ENCODE data around the gene SLC66A2.

The SLC66A2 gene

GRCh38 chr18:79917169-79917852 lies 34.1 kb downstream of the SLC66A2 start:
- DNase-seq: no peak

DNA sequence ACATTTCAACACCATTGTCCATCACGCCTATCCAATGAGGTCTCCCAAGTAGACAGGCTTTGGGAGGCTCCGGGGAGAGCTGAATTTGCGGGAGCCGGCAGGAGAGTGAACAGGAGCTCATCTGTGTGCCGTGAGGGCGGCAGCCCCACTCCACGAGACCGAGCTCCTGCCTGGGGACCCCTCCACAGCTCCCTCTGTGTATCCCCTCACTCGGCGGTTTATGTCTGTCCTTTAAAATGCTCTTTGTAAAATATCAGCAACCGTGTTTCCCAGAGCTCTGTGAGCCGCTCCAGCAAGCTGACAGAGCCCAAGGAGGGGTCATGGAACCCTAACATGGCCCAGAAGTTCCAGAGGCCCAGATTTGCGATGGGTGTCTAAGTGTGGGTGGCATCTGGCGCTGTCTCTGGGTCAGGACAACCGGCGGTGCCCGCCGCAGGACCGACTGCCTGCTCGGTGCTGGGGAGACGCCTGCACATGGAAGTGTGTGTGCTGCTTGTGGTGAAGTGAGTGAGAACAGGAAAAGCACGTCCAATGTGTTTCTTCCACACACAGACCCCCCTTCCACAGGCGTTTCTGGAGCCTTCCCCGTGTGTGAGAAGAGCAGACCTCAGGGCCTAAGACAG lies 34.8 kb downstream of the SLC66A2 start:
- DNase-seq: no peak

GRCh38 chr18:79916128-79916494 lies 35.3 kb downstream of the SLC66A2 start:
- DNase-seq: no peak

DNA sequence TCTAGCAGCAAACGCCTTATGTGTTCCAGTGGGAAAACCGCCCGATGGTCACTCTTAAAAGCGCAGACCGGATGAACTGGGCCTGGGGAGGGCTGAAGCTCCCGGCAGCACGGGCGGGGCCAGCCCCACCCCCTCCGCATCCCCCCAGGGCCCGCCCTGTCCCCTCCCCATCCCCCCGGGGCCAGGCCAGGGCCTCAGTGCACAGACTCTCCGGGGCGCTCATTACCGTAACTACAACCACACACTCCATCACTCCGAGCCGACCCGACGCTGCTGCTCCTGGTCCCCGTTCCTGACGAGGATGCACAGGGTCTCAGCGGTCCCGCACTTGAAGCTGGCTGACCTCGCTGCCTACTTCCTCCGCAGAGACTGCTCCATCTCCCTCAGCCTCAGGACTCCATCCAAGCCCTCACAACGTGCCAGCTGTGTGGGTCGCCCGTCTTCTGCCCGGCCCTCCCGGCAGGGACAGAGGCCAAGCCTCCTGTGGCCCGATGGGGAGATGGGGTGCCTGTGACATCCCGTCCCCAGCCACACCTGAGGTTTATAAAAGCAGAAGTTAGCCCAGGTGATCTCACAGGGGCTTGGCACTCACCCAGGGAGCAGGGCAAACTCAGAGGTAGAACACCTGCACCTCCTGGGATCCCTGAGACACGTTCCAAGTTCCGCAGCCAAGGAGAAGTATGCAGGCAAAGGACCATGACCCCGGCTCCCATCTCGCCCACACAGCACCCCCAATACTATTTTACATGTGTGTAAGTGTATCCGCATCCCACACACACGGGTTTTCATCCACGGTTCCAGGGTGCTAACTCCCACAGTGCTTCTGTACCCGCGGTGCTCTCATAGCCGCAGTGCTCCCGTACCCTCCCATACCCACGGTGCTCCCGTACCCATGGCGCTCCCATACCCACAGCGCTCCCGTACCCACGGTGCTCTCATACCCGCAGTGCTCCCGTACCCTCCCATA lies 36.0 kb downstream of the SLC66A2 start:
- no peak for DNase-seq

DNA sequence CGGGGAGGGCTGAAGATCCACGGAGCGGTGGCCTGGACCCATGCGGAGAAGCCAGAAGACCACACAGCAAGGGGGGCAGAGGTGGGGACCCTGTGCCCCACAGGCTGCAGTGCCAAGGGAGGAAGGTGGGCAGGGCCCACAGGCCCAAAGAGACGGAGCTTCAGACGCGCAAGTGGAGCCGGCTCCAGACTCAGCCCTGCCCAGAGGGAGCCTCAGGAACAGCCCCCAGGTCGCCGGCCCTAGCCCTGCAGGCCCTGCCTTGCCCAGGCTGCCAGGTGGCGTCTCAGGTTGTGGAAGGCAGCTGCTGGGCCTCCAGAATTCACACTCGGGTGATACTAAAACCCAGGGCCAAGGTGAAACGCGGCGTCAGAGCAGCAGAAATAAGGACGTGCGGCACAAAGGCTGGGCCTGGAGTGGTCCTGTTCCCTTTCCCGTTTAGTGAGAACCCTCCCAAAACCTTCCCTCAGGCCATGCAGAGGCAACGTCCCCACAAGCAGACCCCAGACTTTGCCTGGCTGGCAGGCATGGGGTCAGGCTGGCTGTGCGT lies 36.8 kb downstream of the SLC66A2 start:
- no peak for DNase-seq

- no peak for DNase-seq
Measured at GRCh38 chr18:79912994-79913831, 38.2 kb downstream of the SLC66A2 start.

- no peak for DNase-seq
Measured at GRCh38 chr18:79912409-79912991, 39.0 kb downstream of the SLC66A2 start.

DNA sequence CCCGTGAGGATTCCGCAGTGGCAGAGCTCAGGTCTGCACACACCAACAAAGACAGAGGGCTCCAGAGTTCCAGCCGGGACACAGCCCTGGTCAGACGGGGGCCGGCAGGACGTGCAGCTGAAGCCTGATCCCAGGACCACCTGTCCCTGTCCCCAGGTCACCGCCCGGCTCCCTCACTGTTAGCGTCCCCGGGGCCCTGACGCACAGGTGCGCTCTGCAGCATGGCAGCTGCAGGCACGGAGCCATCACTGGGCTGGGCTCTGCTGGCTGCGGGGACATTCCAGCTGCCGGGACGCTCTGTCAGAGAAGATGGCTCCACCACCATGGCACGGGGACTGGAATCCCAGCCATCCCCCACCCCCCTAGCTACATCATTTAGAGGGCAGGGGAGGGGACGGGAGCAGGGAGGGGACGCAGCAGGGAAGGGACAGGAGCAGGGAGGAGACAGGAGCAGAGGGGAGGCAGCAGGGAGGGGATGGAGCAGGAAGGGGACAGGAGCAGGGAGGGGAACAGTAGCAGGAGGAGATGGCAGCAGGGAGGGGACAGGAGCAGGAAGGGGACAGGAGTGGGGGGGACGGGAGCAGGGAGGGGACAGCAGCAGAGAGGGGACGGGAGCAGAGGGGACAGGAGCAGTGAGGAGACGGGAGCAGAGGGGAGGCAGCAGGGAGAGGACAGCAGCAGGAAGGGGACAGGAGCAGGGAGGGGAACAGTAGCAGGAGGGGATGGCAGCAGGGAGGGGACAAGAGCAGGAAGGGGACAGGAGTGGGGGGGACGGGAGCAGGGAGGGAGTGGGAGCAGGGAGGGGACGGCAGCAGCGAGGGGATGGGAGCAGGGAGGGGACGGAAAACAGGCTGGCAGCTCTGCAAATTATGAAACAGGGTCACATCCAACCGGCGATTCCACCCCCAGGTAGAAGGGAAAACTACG lies 39.8 kb downstream of the SLC66A2 start:
- DNase-seq: no peak

DNA sequence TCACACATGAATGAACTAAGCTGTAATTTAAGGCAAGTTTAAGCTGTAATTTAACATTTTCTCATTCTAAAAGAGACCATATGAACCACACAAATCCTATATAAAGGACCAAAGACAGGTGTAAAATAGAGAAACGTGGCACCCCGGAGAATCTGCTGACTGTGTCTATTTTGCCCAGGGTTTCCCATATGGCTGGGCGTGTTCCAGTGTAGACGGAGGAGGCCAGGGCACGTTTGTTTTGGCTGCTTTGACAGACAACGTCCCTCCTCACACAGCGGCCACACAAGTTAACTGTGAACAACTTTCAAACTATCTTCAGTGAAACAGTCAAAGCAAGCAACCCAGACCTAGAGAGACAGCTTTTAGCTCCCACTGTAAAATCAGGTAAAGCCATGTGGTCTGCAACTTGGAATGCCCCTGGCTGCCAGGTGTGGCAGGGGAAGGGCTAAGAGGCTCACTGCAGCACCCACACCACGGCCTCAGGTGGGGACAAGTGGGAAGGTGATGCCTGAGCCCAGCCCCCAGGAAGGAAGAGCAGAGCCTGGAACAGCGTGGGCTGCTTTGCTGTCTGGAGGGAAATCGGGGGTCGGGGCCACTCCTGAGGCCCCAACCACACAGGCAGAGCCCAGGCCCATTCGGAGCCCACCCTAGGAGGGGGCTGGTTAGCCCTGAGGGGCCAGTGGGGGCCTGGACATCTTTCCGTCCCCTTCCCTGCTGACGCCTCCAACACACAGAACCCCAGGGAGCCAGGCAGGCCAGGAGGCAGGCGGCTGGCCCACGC lies 40.7 kb downstream of the SLC66A2 start:
- no peak for DNase-seq

DNA sequence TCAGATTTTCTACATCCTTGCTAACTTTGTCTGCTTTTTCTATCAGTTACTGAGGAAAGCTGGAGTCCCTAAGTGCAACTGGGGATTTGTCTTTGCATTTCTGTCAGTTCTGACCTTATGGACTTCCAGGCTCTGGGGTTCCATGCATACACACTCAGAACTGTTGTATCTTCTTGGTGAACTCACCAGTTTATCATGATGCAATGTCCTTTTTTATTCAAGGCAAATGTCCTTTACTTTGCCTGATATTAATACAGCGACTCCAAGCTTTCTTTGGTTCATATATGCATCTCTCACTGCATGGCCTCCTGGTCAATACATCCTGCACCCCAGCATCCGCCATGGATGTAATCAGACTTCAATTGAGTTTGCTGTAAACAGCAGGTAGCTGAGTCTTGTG lies 44.7 kb downstream of the SLC66A2 start:
- no peak for DNase-seq

DNA sequence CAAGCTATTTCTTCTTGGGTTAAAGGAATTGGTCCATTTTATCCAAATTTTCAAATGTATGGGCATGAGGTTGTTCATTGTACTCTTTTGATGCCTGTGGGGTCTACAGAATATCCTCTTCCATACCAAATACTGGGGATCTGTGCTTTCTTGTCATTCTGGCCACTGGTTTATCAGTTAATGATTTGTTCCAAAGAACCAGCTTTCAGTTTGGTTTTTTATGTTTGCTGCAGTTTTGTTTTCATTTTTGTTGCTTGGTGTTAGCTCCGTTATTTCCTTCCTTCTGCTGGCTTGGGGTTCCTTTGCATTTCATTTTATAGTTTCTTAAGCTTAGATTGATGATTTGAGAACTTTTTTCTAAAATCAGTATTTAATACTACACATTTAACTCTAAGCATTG lies 45.5 kb downstream of the SLC66A2 start:
- DNase-seq: no peak

DNA sequence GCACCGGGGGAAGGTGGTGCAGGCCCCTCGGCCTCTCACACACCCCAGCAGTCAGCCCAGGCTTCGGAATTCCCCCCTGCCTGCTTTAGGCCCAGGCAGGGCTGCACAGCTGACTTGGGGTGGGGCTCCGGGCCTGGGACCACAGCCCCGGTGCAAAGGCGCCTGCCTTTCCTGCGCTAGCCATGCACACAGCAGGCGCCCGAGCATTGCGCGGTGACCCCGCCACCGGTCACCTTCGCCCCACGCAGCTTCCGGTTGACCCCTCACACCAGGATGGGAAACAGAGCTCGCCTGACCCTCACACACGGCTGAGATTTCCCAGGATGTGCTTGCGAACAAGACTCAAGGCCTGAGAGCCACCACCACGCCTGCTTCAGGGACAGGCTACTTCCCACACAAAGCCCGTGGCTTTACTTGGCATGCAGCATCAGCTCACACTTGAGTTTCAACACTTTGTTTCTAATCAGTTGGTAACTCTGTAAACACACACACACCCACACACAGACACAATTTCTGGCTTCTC lies 46.0 kb downstream of the SLC66A2 start:
- no peak for DNase-seq

DNA sequence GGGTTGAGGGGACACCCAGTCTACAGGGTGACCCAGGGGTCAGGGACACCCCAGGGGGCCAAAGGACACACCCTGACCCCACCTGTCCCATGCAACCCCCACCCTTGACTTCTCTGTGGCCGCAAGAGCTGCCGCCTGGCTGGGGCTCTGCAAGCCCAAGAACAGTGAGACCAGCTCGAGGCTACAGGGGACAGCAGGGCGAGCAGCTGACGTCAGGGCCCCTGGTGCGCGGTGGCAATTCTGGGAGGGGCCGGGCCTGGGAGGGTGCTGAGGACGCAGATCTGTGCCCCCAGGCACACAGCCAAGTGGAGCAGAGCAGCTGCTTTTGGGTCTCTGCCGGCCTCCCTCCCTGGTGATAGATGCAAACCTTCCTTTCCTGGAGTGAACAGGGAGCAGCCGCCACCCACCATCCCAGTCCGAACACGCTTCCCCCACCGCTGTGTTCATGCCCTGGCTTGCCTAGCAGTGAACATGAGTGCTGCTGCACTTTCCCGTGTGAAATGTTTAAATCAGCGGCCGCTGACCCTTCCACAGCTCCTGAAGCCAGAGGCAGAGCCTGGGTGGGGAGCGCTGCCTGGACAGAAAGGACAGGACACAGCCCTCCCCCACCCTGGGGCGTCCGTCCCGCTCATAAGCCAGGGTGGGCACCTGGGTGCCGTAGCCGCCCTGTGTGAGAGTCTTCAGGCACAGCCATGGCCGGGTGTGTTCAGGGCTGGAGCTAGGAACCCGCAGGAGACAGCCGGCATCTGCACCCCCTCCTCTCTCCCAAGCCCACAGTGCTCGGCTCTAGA lies 46.9 kb downstream of the SLC66A2 start:
- no peak for DNase-seq

DNA sequence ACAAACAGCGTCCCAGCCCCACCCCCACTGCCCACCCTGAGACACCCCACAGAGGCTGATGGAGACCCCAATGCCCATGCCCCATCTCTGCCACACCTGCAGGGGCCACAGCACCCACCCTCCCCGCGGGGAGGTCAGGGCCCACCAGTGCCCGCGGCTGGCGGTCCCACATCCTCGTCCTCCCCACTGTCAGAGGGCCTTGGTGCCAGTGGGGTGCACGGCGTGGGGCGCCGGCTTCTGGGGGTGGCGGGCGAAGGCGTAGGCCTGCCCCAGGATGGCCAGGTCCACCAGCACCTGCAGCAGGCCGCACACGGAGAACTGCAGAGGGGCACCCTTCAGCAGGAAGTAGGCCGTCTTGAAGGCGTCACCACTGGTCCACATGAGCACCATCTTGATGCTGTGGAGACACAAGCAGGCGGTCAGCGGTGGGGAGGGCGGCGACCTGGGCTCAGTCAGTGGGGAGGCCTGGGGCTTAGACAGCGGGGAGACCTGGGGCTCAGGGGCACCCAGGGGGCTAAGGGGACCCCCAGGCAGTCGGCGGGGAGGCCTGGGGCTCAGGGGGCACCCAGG lies 47.6 kb downstream of the SLC66A2 start:
- no peak for DNase-seq

DNA sequence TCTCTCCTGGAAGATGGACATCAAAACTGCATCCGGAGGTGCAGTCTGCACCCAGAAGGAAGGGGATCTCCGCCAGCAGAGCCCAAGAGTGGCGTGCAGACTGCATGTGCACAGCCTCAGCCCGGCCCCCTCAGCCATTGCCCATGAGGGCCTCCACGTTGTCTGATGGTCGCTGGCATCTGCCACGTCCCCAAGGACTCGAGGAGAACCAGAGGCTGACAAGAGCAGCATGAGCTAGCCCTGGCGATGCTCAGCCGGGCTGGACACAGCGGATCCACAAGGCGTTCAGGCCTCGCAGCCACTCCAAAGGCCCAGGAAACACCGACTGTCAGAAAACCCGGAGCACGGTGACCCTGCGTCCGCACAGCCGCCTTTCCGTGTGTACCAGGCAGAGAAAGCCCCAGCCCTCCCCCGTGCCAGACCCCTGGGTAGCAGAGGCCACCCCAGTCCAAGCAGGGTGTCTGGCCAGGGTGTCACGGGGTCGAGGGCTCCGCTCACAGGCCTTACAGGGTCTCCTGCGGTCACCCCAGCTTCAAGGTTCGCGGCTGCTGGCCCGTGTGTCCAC lies 48.3 kb downstream of the SLC66A2 start:
- DNase-seq: no peak

GRCh38 chr18:79902640-79903039 lies 48.8 kb downstream of the SLC66A2 start:
- DNase-seq: no peak

GRCh38 chr18:79902075-79902474 lies 49.4 kb downstream of the SLC66A2 start:
- no peak for DNase-seq

GRCh38 chr18:79901665-79902064 lies 49.8 kb downstream of the SLC66A2 start:
- DNase-seq: no peak
